ENCODE results near the gene HBG2.

Gene HBG2

GRCh38 chr11:5247472-5248192 is 6.9 kb downstream of the HBG2 start:
- FAIRE-seq (no peak), DNase-seq (ENCODE audit: insufficient read length, low spot score) (no peak)
- no peak for TF ChIP-seq CTCF (IDR thresholded peaks at IDR 0.05; ENCODE audit: insufficient read depth, missing control alignments)

GRCh38 chr11:5246772-5247471 is 7.7 kb downstream of the HBG2 start:
- FAIRE-seq (no peak), DNase-seq (ENCODE audit: insufficient read length, low spot score) (no peak)
- TF ChIP-seq CTCF (IDR thresholded peaks at IDR 0.05; ENCODE audit: insufficient read depth, missing control alignments) = no peak

- TF ChIP-seq CTCF (IDR thresholded peaks at IDR 0.05; ENCODE audit: insufficient read depth, missing control alignments) = no peak
- DNase-seq (ENCODE audit: insufficient read length, low spot score) = no peak
- FAIRE-seq = no peak
Measured at GRCh38 chr11:5245155-5245554, 9.4 kb downstream of the HBG2 start.

- DNase-seq (ENCODE audit: insufficient read length, low spot score) (no peak), FAIRE-seq (no peak)
- no peak for TF ChIP-seq CTCF (IDR thresholded peaks at IDR 0.05; ENCODE audit: insufficient read depth, missing control alignments)
Measured at GRCh38 chr11:5243816-5244180, 10.8 kb downstream of the HBG2 start.

- no peak for TF ChIP-seq CTCF (IDR thresholded peaks at IDR 0.05; ENCODE audit: insufficient read depth, missing control alignments)
- no peak for FAIRE-seq
- DNase-seq (ENCODE audit: insufficient read length, low spot score) = no peak
Measured at GRCh38 chr11:5242933-5243815, 11.4 kb downstream of the HBG2 start.

- DNase-seq (ENCODE audit: insufficient read length, low spot score) (no peak), FAIRE-seq (no peak)
- no peak for TF ChIP-seq CTCF (IDR thresholded peaks at IDR 0.05; ENCODE audit: insufficient read depth, missing control alignments)
Measured at GRCh38 chr11:5242208-5242607, 12.4 kb downstream of the HBG2 start.

Data from D721Med (cell line).